NT2/D1 (cell line): ENCODE data around the gene OSBP.

Source experiments
- DNase-seq: peaks from one replicate; pipeline ENCODE4 v3.0.0-alpha.2; 2011; ENCODE audit warnings: low read depth, low spot score
- H3K27me3 ChIP-seq: 2 replicates; pipeline ENCODE4 v1.6.0; 2011; ENCODE audit warnings: mild to moderate bottlenecking; ENCODE audit not compliant: insufficient read length, insufficient read depth
- H3K36me3 ChIP-seq: 2 replicates; pipeline ENCODE4 v1.6.1; 2011; ENCODE audit warnings: mild to moderate bottlenecking, low read length, mixed read lengths; ENCODE audit not compliant: insufficient read depth, insufficient read length
- H3K4me1 ChIP-seq: 2 replicates; pipeline ENCODE4 v1.5.1; 2011; ENCODE audit not compliant: insufficient read depth, insufficient read length
- H3K4me3 ChIP-seq: 2 replicates; pipeline ENCODE4 v1.5.1; 2011; ENCODE audit warnings: low read depth; ENCODE audit not compliant: insufficient read length
- H3K9ac ChIP-seq: 2 replicates; pipeline ENCODE4 v1.6.0; 2011; ENCODE audit warnings: low read depth; ENCODE audit not compliant: insufficient read length
- H3K9me3 ChIP-seq: 2 replicates; pipeline ENCODE4 v1.5.1; 2011; ENCODE audit warnings: mild to moderate bottlenecking, low read length; ENCODE audit not compliant: insufficient read depth
- SUZ12 ChIP-seq: IDR thresholded peaks from 2 replicates; pipeline ENCODE4 v1.6.1; 2011; ENCODE audit not compliant: insufficient read length, insufficient read depth; ENCODE audit errors: extremely low read depth
- YY1 ChIP-seq: IDR thresholded peaks from 2 replicates; pipeline ENCODE4 v1.6.1; 2011; ENCODE audit not compliant: insufficient read length, insufficient read depth
- ZNF274 ChIP-seq: IDR thresholded peaks from 2 replicates; pipeline ENCODE4 v1.6.1; 2011; ENCODE audit warnings: mild to moderate bottlenecking, low read depth, low read length

The OSBP gene

DNA sequence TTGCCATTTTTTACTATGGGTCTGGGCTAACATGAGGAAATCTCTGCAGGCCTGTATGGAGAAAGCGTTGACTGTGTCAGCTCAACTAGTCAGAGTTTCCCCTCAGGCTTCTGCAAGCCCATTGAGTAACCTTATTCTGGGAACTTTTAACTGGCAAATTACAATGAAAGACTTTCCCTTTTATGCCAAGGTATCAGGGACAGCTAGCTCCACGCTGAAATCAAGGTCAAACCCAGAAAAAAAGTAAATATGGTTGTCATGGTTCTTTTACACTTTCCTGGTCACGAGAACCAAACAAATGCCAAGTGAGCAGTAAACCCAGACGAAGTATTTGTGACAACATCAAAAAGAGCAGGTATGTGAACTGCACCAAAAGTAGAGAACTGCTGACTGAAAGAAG lies 13.8 kb downstream of the OSBP start:
- Histone ChIP-seq H3K36me3 (peaks cover 85% of the 10 kb centered on the region), H3K9ac (no peak overlapping the region), H3K27me3 (no peaks in the 10 kb centered on the region), H3K9me3 (no peaks in the 10 kb centered on the region), H3K4me3 (no peak overlapping the region), H3K4me1 (no peaks in the 10 kb centered on the region)
- TF ChIP-seq YY1 (no peak), ZNF274 (no peak), SUZ12 (no peak)
- no peak for DNase-seq

DNA sequence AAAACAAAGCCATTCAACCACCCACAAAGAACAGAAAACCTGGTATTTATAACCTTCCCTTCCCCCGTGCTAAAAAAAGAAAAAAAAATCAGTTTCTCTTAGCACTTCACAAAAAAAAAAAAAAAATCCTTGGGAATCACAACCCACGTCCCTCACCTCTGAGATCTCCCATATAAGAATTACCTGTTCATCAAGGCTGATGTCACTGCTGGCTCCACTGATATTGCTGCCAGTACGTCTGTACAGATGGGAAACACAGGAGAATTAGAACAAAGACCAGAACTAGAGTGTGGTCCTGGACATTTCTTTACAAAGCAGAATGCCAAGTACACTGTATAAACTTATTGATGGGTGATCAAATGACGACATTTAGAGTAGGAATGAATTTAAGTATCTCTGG lies 14.9 kb downstream of the OSBP start:
- no peak for DNase-seq
- no peak overlapping the region for H3K4me3 ChIP-seq
- no peaks in the 10 kb centered on the region for H3K9me3 ChIP-seq
- peaks cover 83% of the 10 kb centered on the region for H3K36me3 ChIP-seq
- no peaks in the 10 kb centered on the region for H3K27me3 ChIP-seq
- H3K9ac ChIP-seq, result no peak overlapping the region
- TF ChIP-seq ZNF274 (no peak), YY1 (no peak), SUZ12 (no peak)
- H3K4me1 ChIP-seq, result no peaks in the 10 kb centered on the region

DNA sequence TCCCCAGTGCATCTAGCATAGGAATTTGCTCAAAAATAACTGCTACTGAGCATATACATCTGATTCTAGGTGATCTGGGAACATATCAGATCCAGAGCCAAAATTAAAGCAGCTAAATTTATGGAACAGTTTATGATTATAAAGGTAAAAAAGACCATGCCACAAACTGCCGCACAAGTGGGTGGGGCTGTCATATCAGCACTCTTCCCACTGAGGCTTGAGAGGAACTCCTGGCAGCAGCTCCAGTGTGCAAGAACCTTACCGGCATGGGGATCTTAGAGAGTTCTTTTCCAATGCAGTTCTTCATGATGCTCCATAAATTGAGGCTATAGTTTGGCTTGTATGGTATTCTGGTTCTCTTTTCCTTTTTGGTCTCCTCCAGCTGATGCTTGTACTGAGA lies 15.3 kb downstream of the OSBP start:
- H3K4me3 ChIP-seq, result no peak overlapping the region
- H3K9me3 ChIP-seq, result no peaks in the 10 kb centered on the region
- H3K9ac ChIP-seq, result no peak overlapping the region
- no peak for DNase-seq
- no peak for TF ChIP-seq SUZ12
- TF ChIP-seq ZNF274, result no peak
- no peak for TF ChIP-seq YY1
- H3K27me3 ChIP-seq, result no peaks in the 10 kb centered on the region
- peaks cover 82% of the 10 kb centered on the region for H3K36me3 ChIP-seq
- H3K4me1 ChIP-seq, result no peaks in the 10 kb centered on the region

DNA sequence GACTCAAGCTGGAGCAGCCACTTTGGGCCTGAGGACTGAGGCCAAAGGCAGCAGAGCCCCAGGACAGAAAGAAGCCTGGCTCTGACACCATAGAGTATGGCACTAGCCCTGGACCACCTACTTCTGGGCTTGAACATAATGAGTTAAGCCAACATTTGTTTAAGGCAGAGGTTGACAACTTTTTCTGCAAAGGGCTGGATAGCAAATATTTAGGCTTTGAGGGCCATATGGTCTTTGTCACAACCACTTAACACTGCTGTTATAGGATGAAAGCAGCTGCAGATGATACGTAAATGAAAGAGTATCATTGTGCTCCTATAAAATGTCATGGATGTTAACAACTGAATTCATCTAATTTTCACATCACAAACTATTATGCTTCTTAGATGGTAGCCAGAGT lies 16.6 kb downstream of the OSBP start:
- no peaks in the 10 kb centered on the region for H3K27me3 ChIP-seq
- H3K9ac ChIP-seq, result no peak overlapping the region
- peaks cover 86% of the 10 kb centered on the region for H3K36me3 ChIP-seq
- H3K4me1 ChIP-seq, result no peaks in the 10 kb centered on the region
- TF ChIP-seq ZNF274 (no peak), YY1 (no peak), SUZ12 (no peak)
- DNase-seq, result no peak
- no peaks in the 10 kb centered on the region for H3K9me3 ChIP-seq
- no peak overlapping the region for H3K4me3 ChIP-seq

DNA sequence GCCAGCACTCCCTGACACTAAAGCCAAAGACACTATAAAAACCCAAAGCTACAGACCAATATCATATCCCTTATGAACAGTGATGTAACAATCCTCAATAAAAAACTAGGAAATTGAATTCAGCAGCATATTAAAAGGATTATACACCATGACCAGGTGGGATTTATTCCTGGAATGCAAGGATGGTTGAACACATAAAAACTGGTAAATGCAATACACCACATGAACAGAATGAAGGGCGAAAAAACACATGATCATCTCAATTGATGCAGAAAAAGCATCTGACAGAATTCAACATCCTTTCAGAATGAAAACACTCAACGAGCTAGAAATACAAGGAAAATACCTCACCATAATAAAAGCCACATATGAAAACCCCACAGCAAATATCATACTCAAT lies 31.3 kb downstream of the OSBP start:
- no peak for DNase-seq
- no peaks in the 10 kb centered on the region for H3K27me3 ChIP-seq
- H3K9me3 ChIP-seq, result peaks cover 26% of the 10 kb centered on the region
- no peaks in the 10 kb centered on the region for H3K4me1 ChIP-seq
- peaks cover 76% of the 10 kb centered on the region for H3K36me3 ChIP-seq
- TF ChIP-seq ZNF274, result no peak
- no peak overlapping the region for H3K4me3 ChIP-seq
- no peak overlapping the region for H3K9ac ChIP-seq

DNA sequence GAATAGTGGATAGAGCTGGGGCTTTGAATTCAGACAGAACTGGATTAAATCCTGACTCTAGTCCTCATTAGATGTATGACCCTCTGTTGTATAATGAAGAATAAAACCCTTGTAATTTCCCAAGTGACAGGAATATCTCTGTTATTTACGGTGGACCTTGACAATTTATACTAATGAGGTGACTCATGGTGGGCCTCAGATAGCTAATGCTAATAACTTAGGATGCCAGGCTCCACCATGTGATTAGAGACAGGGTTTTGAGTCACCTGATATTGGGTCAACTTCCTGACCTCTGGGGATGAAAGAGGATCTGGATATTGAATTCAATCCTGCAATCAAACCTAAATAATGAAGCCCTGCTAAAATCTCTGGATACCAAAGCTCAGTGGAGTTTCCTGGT lies 33.6 kb downstream of the OSBP start:
- peaks cover 72% of the 10 kb centered on the region for H3K36me3 ChIP-seq

GRCh38 chr11:59578369-59578768 lies 37.2 kb downstream of the OSBP start:
- TF ChIP-seq ZNF274 (no peak), SUZ12 (no peak), YY1 (no peak)
- H3K27me3 ChIP-seq, result no peaks in the 10 kb centered on the region
- H3K9me3 ChIP-seq, result no peaks in the 10 kb centered on the region
- H3K9ac ChIP-seq, result no peak overlapping the region
- H3K4me3 ChIP-seq, result no peak overlapping the region
- H3K36me3 ChIP-seq, result peaks cover 80% of the 10 kb centered on the region
- H3K4me1 ChIP-seq, result no peaks in the 10 kb centered on the region
- DNase-seq, result no peak

More for the DNA sequence above, 33.6 kb downstream of the OSBP start:
- Histone ChIP-seq H3K4me3 (no peak overlapping the region), H3K27me3 (no peaks in the 10 kb centered on the region), H3K9me3 (peaks cover 22% of the 10 kb centered on the region), H3K9ac (no peak overlapping the region), H3K4me1 (no peaks in the 10 kb centered on the region)
- no peak for TF ChIP-seq YY1
- TF ChIP-seq ZNF274, result no peak
- TF ChIP-seq SUZ12, result no peak
- no peak for DNase-seq

DNA sequence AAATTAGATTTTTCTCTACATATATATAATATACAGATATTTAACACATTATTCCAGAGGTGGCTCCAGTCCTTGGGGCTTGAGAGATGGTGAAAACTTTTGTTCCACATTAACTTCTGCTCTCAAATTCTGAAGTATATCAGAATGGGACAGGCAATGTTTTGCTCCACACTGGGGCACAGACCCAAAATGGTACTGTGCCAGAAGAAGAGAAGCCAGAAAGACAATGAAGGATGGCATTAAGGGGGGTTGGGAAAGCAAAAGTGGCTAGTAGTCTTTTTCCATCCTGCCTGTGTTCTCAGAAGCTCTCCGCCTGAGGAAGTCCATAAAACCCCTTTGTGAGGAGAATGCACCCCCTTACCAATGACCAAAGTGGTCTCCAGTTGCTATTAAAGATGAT lies 40.1 kb downstream of the OSBP start:
- TF ChIP-seq YY1 (no peak), ZNF274 (no peak), SUZ12 (no peak)
- Histone ChIP-seq H3K27me3 (no peaks in the 10 kb centered on the region), H3K4me1 (peaks cover 3% of the 10 kb centered on the region), H3K9me3 (no peaks in the 10 kb centered on the region), H3K4me3 (no peak overlapping the region), H3K9ac (no peak overlapping the region), H3K36me3 (peaks cover 59% of the 10 kb centered on the region)
- DNase-seq, result no peak
